ENCODE measurements around the gene APLP1.
"Not testable (repeated sequence)": the region's sequence is repeated elsewhere in the genome, so short reads cannot be mapped to it uniquely, and the experiment has no call there.

Gene APLP1

DNA sequence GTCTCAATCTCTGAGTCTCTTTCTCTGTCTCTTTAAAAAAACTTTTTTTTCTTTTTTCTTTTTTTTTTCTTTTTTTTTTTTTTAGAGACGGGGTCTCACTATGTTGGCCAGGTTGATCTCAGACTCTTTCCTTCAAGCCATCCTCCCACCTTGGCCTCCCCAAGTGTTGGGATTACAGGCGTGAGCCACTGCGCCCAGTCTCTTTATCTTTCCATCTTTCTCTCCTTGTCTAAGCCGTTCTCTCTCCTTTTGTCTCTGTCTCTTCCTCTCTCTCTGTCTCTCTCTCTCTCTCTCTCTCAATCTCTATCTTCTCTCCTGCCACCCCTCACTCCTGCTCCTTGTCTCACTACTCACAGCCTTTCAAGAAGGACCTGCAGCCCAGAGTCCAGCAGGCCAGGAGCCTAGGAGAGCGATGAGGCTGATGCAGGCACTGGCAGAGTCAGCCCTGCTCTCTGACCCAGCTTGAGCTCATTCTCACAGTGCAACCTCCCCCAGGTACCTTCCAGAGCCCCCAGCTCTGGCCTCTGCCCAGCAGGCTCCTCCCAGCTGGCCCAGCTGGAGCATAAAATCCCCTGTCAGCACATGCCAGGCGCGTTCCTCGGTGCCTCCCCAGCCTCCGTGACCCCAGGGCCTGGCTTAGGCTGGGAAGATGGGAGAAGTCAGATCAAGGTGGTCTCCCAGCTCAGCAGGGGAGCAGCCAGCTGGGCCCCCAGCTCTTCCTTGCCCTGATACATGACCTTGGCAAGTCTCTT lies 16.2 kb upstream of the APLP1 start, which contains the start of gene NPHS1:
Gene NPHS1 (minus strand): TSS at position 476 of the 752 bp plus-strand sequence. CDS start 667 bp downstream, outside the sequence.
- DNase-seq (ENCODE audit: low read depth) = no peak

GRCh38 chr19:35853038-35853756 lies 15.2 kb upstream of the APLP1 start:
- no peak for DNase-seq (ENCODE audit: low read depth)

GRCh38 chr19:35856546-35857149 lies 11.7 kb upstream of the APLP1 start, which contains the start of gene KIRREL2:
Gene KIRREL2 (plus strand): TSS chr19:35856911. CDS start chr19:35857120, 209 bp downstream.
- no peak for DNase-seq (ENCODE audit: low read depth)

- DNase-seq (ENCODE audit: low read depth) = no peak
Measured at GRCh38 chr19:35858311-35858710, 10.1 kb upstream of the APLP1 start.

DNA sequence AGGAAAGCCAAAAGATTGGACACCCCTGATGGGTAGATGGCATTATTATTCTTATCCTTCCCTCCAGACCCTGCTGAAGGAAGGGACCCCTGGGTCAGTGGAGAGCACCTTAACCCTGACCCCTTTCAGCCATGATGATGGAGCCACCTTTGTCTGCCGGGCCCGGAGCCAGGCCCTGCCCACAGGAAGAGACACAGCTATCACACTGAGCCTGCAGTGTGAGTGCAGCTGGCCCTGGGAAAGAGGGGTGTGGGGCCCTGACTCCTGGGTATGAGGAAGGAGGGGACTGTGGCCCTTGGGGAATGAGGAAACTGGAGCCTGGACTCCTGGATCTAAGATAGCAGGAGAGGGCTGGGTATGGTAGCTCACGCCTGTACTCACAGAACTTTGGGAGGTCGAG lies 9.0 kb upstream of the APLP1 start:
- DNase-seq (ENCODE audit: low read depth) = no peak

DNA sequence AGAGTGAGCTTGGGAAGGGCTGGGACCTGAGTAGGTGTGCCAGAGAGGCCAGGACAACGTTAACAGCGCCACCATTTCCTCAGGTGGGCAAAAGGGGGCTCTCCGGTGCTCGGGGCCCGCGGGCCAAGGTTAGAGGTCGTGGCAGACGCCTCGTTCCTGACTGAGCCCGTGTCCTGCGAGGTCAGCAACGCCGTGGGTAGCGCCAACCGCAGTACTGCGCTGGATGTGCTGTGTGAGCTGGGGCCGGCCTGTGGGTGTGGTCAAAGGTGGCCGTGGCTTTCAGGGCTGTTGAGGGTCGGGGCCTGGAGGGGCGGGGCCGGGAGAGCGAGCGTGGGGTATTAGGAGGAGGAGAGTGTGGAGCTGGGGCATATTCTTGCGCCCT lies 7.9 kb upstream of the APLP1 start:
- DNase-seq (ENCODE audit: low read depth) = no peak

- no peak for DNase-seq (ENCODE audit: low read depth)
Measured at GRCh38 chr19:35860818-35861639, 7.3 kb upstream of the APLP1 start.

DNA sequence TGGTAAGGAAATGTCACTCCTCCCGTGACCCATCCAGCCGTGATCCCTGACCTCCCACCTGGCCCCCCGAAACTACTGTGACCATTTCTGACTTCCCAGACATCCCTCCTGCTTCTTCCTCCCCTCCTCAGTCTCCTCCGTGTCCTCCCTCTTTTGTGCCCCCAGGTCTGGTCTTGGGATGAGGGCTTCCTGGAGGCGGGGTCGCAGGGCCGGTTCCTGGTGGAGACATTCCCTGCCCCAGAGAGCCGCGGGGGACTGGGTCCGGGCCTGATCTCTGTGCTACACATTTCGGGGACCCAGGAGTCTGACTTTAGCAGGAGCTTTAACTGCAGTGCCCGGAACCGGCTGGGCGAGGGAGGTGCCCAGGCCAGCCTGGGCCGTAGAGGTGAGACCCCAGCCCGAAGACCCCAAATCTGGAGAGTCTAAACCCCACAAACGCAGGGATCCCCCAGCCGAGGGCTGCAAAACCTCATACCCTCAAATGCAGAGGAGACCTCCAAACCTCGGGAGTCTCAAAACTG lies 6.7 kb upstream of the APLP1 start:
- DNase-seq (ENCODE audit: low read depth) = no peak

GRCh38 chr19:35862528-35862927 lies 5.8 kb upstream of the APLP1 start:
- DNase-seq (ENCODE audit: low read depth) = no peak

GRCh38 chr19:35863018-35863417 lies 5.4 kb upstream of the APLP1 start:
- DNase-seq (ENCODE audit: low read depth) = no peak

DNA sequence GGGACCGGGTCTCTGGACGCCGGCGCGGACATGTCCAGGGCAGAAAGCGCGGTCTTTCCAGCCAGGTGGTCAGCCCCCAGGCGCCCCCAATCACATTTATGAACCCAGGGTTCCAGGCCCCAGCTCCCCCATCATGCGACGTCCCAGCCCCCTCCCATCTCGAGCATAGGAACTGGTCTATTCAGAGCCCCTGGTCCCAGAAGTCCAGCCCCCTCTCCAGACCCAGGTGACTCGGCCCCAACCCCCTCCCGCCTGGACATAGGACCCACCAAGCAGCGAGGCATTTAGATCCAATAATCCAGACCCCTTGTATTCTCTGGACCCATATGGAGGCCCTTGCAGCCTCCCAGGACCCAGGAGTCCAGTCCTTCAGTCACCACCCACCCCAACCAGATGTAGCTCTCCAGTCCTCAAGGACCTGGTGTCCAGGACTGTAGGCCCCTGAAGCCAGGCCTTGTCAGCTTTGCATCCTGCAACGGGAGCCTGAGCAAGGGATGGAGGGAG lies 501 bp downstream of the APLP1 start:
- DNase-seq (ENCODE audit: low read depth) = no peak

DNA sequence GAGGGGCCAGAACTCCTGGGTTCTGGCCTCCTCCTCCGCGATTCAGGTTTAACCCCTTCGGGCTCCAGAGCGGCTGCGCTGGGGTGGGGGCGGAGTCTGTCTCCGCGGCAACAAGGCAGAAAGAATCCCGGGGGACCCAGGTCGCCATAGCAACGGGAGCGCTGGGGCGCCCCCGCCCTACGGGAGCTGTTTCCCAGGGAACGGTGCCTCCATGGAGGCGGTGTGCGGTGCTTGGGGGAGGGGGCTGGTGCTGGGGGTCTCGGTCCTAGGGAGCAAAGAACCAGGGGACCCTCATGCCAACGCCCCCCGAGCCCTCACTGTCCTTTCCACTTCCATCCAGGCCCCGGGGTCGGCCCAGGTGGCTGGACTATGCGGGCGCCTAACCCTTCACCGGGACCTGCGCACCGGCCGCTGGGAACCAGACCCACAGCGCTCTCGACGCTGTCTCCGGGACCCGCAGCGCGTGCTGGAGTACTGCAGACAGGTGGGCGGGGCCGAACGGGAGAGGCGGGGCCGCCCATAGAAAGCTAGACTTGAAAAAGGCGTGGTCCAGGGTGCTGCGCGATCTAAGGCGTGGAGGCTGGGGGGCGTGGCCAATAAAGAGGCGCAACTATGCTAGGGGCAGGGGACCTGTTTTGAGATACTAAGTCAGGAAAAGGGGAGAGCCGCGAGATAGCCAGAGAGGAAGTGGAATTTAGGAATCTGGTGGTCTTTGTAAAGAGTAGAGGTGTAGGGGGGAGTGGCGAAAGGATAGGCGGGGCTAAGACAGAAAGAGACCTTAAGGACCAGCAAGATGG lies 1.2 kb downstream of the APLP1 start:
- DNase-seq (ENCODE audit: low read depth) = peak; percentile 88

DNA sequence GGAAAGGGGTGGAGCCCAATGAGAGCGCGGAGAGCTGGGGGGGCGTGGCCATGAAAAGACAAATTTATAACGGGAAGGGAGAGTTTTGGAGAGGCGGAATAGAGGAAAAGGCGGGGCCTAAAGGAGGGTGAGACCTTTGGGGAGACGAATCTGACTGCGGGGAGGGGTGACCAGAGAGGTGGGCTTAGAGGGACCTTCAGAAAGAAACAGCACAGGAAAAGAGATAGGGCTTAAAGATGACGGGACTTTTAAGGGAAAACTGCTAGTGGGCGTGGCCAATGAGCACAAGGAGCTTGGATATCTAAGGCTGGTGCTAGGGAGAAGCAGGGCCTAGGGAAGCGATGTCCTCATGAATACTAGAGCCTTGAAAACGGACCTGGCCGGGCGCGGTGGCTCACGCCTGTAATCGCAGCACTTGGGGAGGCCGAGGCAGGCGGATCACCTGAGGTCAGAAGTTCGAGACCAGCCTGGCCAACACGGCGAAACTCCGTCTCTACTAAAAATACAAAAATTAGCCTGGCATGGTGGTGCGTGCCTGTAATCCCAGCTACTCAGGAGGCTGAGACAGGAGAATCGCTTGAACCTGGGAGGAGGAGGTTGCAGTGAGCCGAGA lies 1.9 kb downstream of the APLP1 start:
- not testable (repeated sequence) for DNase-seq (ENCODE audit: low read depth)

GRCh38 chr19:35870798-35871197 lies 2.4 kb downstream of the APLP1 start:
- DNase-seq (ENCODE audit: low read depth) = no peak

DNA sequence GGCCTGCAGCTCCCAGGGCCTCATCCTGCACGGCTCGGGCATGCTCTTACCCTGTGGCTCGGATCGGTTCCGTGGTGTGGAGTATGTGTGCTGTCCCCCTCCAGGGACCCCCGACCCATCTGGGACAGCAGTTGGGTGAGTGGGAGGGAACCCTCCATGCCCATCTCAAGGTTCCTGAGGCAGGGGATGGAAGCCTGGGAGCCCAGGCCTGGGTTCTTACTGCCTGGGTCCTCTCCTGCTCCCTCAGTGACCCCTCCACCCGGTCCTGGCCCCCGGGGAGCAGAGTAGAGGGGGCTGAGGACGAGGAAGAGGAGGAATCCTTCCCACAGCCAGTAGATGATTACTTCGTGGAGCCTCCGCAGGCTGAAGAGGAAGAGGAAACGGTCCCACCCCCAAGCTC lies 3.2 kb downstream of the APLP1 start:
- no peak for DNase-seq (ENCODE audit: low read depth)

DNA sequence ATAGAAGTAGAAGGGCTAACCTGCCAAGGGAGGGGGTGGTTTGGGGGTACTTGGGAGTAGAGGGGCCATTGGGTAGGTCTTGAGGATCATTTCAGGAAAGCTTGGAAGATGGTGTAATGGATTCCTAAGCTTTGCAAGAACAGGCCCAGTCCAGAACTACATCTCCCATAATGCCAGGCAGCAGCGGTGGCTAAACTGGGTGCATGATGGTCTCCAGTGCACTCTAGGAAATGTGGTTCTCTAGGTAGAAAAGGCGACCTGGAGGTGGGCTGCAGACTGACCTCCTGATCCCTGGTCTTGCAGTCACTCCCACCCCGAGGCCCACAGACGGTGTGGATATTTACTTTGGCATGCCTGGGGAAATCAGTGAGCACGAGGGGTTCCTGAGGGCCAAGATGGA lies 3.8 kb downstream of the APLP1 start:
- DNase-seq (ENCODE audit: low read depth) = no peak

GRCh38 chr19:35874392-35874930 lies 6.1 kb downstream of the APLP1 start:
- no peak for DNase-seq (ENCODE audit: low read depth)

DNA sequence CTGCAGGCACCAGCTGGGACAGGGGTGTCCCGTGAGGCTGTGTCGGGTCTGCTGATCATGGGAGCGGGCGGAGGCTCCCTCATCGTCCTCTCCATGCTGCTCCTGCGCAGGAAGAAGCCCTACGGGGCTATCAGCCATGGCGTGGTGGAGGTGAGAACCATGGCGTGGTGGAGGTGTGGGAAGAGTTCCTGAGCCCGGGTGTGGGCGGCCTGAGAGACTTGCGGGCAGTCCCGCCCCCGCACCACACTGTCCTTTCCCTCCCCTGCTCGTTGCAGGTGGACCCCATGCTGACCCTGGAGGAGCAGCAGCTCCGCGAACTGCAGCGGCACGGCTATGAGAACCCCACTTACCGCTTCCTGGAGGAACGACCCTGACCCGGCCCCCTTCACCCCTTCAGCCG lies 10.7 kb downstream of the APLP1 start:
- no peak for DNase-seq (ENCODE audit: low read depth)

DNA sequence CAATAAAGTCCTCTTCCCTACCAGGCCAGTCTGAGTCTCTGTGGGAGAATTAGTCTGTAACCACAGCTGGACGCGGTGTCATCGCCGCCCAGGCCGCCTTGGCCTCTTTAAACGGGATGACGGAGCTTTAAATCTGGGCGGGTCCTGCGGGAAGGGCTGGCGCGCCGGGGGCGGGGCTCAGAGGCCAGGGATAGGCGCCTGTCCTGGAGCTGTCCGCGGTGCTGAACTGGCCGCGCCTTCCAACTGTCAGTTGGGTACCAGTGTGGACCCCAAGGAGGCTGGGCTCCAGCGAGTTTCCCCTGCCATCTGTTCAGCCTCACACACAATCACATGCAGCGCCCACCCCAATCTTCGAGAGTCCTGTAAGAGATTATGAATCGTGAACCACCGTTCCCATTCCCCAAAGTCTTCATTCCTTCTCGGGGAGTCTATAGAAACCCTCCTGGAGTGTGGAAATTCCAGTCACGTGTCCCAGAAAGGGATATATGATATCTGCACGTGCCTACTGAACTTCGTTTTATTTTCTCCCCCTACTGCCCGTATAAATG lies 11.5 kb downstream of the APLP1 start:
- peak; percentile 83 for DNase-seq (ENCODE audit: low read depth)
